Type B pancreatic cell (in vitro differentiated cells): ENCODE data around the gene PODNL1. TPM values are rescaled to one million over a fixed set of nuclear protein-coding genes. Genes with fewer than 3 reads are reported as not detected.
"Not testable (repeated sequence)": the region's sequence is repeated elsewhere in the genome, so short reads cannot be mapped to it uniquely, and the experiment has no call there.

Experiments
- DNase-seq: peaks from one replicate; pipeline ENCODE4 v3.0.0; 2021; ENCODE audit warnings: mixed read lengths; ENCODE audit not compliant: unreplicated experiment; ENCODE audit errors: extremely low spot score
- H3K27ac Mint-ChIP-seq: 2 replicates; pipeline ENCODE4 v1.8.0; 2021; ENCODE audit warnings: mild to moderate bottlenecking, mixed read lengths
- H3K27me3 Mint-ChIP-seq: 2 replicates; pipeline ENCODE4 v1.8.0; 2021; ENCODE audit warnings: mixed read lengths
- H3K36me3 Mint-ChIP-seq: 2 replicates; pipeline ENCODE4 v1.8.0; 2021; ENCODE audit warnings: mixed read lengths
- H3K4me1 Mint-ChIP-seq: one replicate; pipeline ENCODE4 v1.8.0; 2021; ENCODE audit warnings: mixed read lengths; ENCODE audit not compliant: unreplicated experiment
- H3K4me3 Mint-ChIP-seq: 2 replicates; pipeline ENCODE4 v1.8.0; 2021; ENCODE audit warnings: mild to moderate bottlenecking, mixed read lengths
- H3K9me3 Mint-ChIP-seq: 2 replicates; pipeline ENCODE4 v1.8.0; 2021; ENCODE audit warnings: mixed read lengths
- CTCF ChIP-seq: fragments of 200-600 bp; sonication (generic); conservative IDR thresholded peaks from 2 replicates; pipeline ENCODE4 v1.5.0; 2021; ENCODE audit warnings: antibody characterized with exemption, mild to moderate bottlenecking
- total RNA-seq: library from RNA; stranded (reverse); gene quantifications from 2 replicates; pipeline ENCODE4 v1.2.1, GENCODE V29; 2021; ENCODE audit warnings: low replicate concordance

PODNL1 gene
- total RNA-seq, 1 donor from 2014 or later = 0.75 TPM

GRCh38 chr19:13969897-13970296 lies 31.7 kb upstream of the PODNL1 start:
- H3K4me3 Mint-ChIP-seq = no peak overlapping the region
- H3K36me3 Mint-ChIP-seq = peaks cover 13% of the 10 kb centered on the region
- H3K27me3 Mint-ChIP-seq = no peaks in the 10 kb centered on the region
- no peak overlapping the region for H3K27ac Mint-ChIP-seq
- H3K4me1 Mint-ChIP-seq = peaks cover 7% of the 10 kb centered on the region
- DNase-seq = no peak
- TF ChIP-seq CTCF = no peak
- no peaks in the 10 kb centered on the region for H3K9me3 Mint-ChIP-seq

- H3K4me1 Mint-ChIP-seq = peaks cover 2% of the 10 kb centered on the region
- DNase-seq = no peak
- H3K27ac Mint-ChIP-seq = no peak overlapping the region
- no peaks in the 10 kb centered on the region for H3K27me3 Mint-ChIP-seq
- TF ChIP-seq CTCF = no peak
- H3K9me3 Mint-ChIP-seq = no peaks in the 10 kb centered on the region
- peaks cover 10% of the 10 kb centered on the region for H3K36me3 Mint-ChIP-seq
- no peak overlapping the region for H3K4me3 Mint-ChIP-seq
Measured at GRCh38 chr19:13968999-13969398, 30.8 kb upstream of the PODNL1 start.

- no peak overlapping the region for H3K27ac Mint-ChIP-seq
- no peaks in the 10 kb centered on the region for H3K27me3 Mint-ChIP-seq
- no peaks in the 10 kb centered on the region for H3K4me1 Mint-ChIP-seq
- no peak for DNase-seq
- H3K36me3 Mint-ChIP-seq = peaks cover 8% of the 10 kb centered on the region
- H3K4me3 Mint-ChIP-seq = no peak overlapping the region
- no peaks in the 10 kb centered on the region for H3K9me3 Mint-ChIP-seq
- no peak for TF ChIP-seq CTCF
Measured at GRCh38 chr19:13968383-13968935, 30.2 kb upstream of the PODNL1 start.

GRCh38 chr19:13967206-13967605 lies 29.0 kb upstream of the PODNL1 start:
- H3K4me3 Mint-ChIP-seq, H3K27me3 Mint-ChIP-seq, H3K4me1 Mint-ChIP-seq, H3K27ac Mint-ChIP-seq, DNase-seq, H3K36me3 Mint-ChIP-seq, H3K9me3 Mint-ChIP-seq: not testable (repeated sequence)

- H3K36me3 Mint-ChIP-seq = peaks cover 8% of the 10 kb centered on the region
- no peak for DNase-seq
- H3K27me3 Mint-ChIP-seq = no peaks in the 10 kb centered on the region
- H3K4me3 Mint-ChIP-seq = no peak overlapping the region
- H3K4me1 Mint-ChIP-seq = no peaks in the 10 kb centered on the region
- no peaks in the 10 kb centered on the region for H3K9me3 Mint-ChIP-seq
- TF ChIP-seq CTCF = no peak
- no peak overlapping the region for H3K27ac Mint-ChIP-seq
Measured at GRCh38 chr19:13966684-13967128, 28.5 kb upstream of the PODNL1 start.

GRCh38 chr19:13965926-13966683 lies 27.9 kb upstream of the PODNL1 start:
- Mint-ChIP-seq H3K4me1 (no peaks in the 10 kb centered on the region), H3K27me3 (no peaks in the 10 kb centered on the region), H3K9me3 (no peaks in the 10 kb centered on the region), H3K27ac (no peak overlapping the region), H3K4me3 (no peak overlapping the region), H3K36me3 (peaks cover 13% of the 10 kb centered on the region)
- TF ChIP-seq CTCF = no peak
- no peak for DNase-seq
